ENCODE data around the gene GNB1. TPM values are rescaled to one million over a fixed set of nuclear protein-coding genes. Genes with fewer than 3 reads are reported as not detected.
A peak's percentile ranks its signal among the peaks of the same experiment; 100 is the strongest.

GNB1 gene
- total RNA-seq, 1 experiment from 2014 or later, result 400 TPM

DNA sequence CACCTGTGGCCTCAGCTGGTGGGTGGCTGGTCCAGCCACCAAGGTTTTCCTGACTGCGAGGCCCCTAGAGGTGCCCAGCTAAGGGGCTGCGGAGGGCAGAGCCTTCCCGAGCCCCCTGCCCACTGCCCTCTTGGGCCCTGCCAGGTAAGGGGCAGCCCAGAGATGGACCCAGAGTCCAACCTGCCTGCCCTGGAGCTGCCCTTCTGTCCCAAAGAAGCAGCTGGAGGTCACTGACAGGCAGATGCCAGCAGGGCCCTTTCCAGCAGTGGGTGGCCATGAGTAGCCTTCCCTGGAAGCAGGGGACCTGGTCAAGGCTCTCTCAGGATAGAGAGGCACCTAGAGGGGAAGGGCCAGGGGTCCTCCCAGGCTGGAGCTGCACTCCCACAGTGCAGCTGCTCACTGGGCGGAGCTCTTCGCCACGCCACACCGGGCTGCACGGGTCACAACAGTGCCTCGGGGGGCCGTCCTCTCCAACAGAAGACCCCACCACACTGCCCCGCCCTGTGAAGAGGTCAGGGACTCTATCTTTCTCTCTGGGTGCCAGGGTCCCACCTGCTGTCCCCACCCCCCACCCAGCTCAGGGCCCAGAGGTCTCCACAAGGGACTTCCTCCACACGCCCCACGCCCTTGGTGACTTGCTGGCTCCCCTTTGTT lies 10.9 kb upstream of the GNB1 start:
- Histone ChIP-seq H3K18ac (ENCODE audit: insufficient read length, low read depth, low read length) (no peak overlapping the region), H4K20me1 (ENCODE audit: control insufficient read depth, insufficient read depth, insufficient read length) (no peaks in the 10 kb centered on the region), H2BK15ac (ENCODE audit: low read depth, low read length) (no peak overlapping the region), H3K14ac (ENCODE audit: insufficient read depth, low read length) (no peak overlapping the region), H2BK120ac (ENCODE audit: low read depth, low read length, poor library complexity, severe bottlenecking) (no peak overlapping the region), H4K91ac (ENCODE audit: insufficient read length, low read depth, low read length) (no peak overlapping the region), H3K27ac (ENCODE audit: insufficient read length, low read depth, low read length) (no peak overlapping the region), H3T11ph (ENCODE audit: low read length) (no peak overlapping the region), H3K4me1 (ENCODE audit: insufficient read depth, low read length) (no peaks in the 10 kb centered on the region), H3K9me3 (ENCODE audit: control insufficient read depth, low read depth, low read length) (no peaks in the 10 kb centered on the region), H3K79me2 (ENCODE audit: insufficient read depth, low read length) (no peaks in the 10 kb centered on the region), H3K79me1 (ENCODE audit: insufficient read depth, low read depth, low read length, poor library complexity, severe bottlenecking) (no peaks in the 10 kb centered on the region), H3K23ac (ENCODE audit: insufficient read length, low read depth, low read length) (no peak overlapping the region), H2BK20ac (ENCODE audit: low read depth, low read length, poor library complexity, severe bottlenecking) (no peak overlapping the region), H2BK5ac (ENCODE audit: insufficient read length, low read length) (no peak overlapping the region), H3K4me2 (ENCODE audit: insufficient read depth, insufficient read length, low read length) (no peak overlapping the region), H4K8ac (replicated peaks; ENCODE audit: insufficient read length, low read depth, low read length) (no peak overlapping the region), H3K23me2 (ENCODE audit: insufficient read length, low read depth, low read length, poor library complexity, severe bottlenecking) (no peaks in the 10 kb centered on the region), H3K4ac (ENCODE audit: low read depth, low read length) (no peak overlapping the region), H4K5ac (ENCODE audit: insufficient read length, low read depth, low read length) (no peak overlapping the region), H3K56ac (ENCODE audit: insufficient read length, low read depth, low read length) (no peak overlapping the region), H3K9ac (ENCODE audit: extremely low read depth, insufficient read length, low read length) (no peak overlapping the region), H2BK12ac (ENCODE audit: insufficient read length, low read depth, low read length) (no peak overlapping the region), H2AK5ac (ENCODE audit: insufficient read length, low read length) (no peak overlapping the region), H3K27me3 (ENCODE audit: insufficient read depth, low read length) (no peaks in the 10 kb centered on the region), H2AFZ (ENCODE audit: low read length) (no peak overlapping the region)
- peaks cover under 1% of the 10 kb centered on the region; the same call in 1 of the 2 replicates for H3K27me3 Mint-ChIP-seq (ENCODE audit: low read depth)
- no peak overlapping the region for H3K4me3 Mint-ChIP-seq
- no peak overlapping the region for H3K27ac Mint-ChIP-seq
- peak; percentile 26 for DNase-seq
- TF ChIP-seq, protein P1, sequence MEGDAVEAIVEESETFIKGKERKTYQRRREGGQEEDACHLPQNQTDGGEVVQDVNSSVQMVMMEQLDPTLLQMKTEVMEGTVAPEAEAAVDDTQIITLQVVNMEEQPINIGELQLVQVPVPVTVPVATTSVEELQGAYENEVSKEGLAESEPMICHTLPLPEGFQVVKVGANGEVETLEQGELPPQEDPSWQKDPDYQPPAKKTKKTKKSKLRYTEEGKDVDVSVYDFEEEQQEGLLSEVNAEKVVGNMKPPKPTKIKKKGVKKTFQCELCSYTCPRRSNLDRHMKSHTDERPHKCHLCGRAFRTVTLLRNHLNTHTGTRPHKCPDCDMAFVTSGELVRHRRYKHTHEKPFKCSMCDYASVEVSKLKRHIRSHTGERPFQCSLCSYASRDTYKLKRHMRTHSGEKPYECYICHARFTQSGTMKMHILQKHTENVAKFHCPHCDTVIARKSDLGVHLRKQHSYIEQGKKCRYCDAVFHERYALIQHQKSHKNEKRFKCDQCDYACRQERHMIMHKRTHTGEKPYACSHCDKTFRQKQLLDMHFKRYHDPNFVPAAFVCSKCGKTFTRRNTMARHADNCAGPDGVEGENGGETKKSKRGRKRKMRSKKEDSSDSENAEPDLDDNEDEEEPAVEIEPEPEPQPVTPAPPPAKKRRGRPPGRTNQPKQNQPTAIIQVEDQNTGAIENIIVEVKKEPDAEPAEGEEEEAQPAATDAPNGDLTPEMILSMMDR (conservative IDR thresholded peaks at IDR 0.05), result no peak
- H3K36me3 Mint-ChIP-seq (ENCODE audit: insufficient read depth in 1 of 3, low read depth in 3 of 3), result no peaks in the 10 kb centered on the region
- WGBS (ENCODE audit: extremely low coverage, insufficient read length, low lambda C conversion rate), result no CpG with 5 or more reads among the region's 13 CpGs
- H3K9me3 Mint-ChIP-seq, result peaks cover 6% of the 10 kb centered on the region in 2 experiments; a peak in 3 of 5 replicates
- H3K4me1 Mint-ChIP-seq, result peaks cover 11% of the 10 kb centered on the region in 2 experiments

Measured in H9 (cell line).